HCT116 (cell line): ENCODE measurements around the gene AXDND1.
"Not testable (repeated sequence)": the region's sequence is repeated elsewhere in the genome, so short reads cannot be mapped to it uniquely, and the experiment has no call there.

Experiments used
- EZH2 ChIP-seq: fragments of 200-600 bp; sonication (generic); IDR thresholded peaks from 2 replicates; pipeline ENCODE4 v1.6.1; 2017; ENCODE audit warnings: antibody characterized with exemption, mixed run types
- FOSL1 ChIP-seq: IDR thresholded peaks from 2 replicates; pipeline ENCODE4 v1.6.1; 2012; ENCODE audit warnings: low read depth
- POLR2AphosphoS5 ChIP-seq: IDR thresholded peaks from 2 replicates; pipeline ENCODE4 v1.6.1; 2011; ENCODE audit warnings: mild to moderate bottlenecking, low read depth, low read length, moderate library complexity
- SRF ChIP-seq: IDR thresholded peaks from 2 replicates; pipeline ENCODE4 v1.6.1; 2012; ENCODE audit warnings: low read depth
- ZBTB33 ChIP-seq: IDR thresholded peaks from 2 replicates; pipeline ENCODE4 v1.6.1; 2011; ENCODE audit warnings: mild to moderate bottlenecking, low read length, moderate library complexity; ENCODE audit not compliant: insufficient replicate concordance; ENCODE audit errors: extremely low read depth
- ZNF274 ChIP-seq: fragments of 200-500 bp; sonication (Bioruptor generic); IDR thresholded peaks from 2 replicates; pipeline ENCODE4 v1.6.1; 2014; ENCODE audit warnings: mild to moderate bottlenecking, low read depth, low read length, inconsistent platforms
- TF ChIP-seq, protein P1 (sequence below): IDR thresholded peaks from 2 replicates; pipeline ENCODE4 v1.6.1; 2012
- TF ChIP-seq, protein P2 (sequence below), 3 experiments: fragments of 200-600 bp in 1 of 3; sonication (generic) in 1 of 3; IDR thresholded peaks in 2 of 3; conservative IDR thresholded peaks in 1 of 3; 2 replicates each; pipeline ENCODE4 v1.5.1; 2012 to 2017; ENCODE audit warnings: low read depth in 2 of 3, low read length in 2 of 3, antibody characterized with exemption in 1 of 3, borderline replicate concordance in 1 of 3, control low read depth in 1 of 3, mild to moderate bottlenecking in 1 of 3, mixed read lengths in 1 of 3, mixed run types in 1 of 3, moderate library complexity in 1 of 3; ENCODE audit not compliant: insufficient read depth in 1 of 3

DNA sequence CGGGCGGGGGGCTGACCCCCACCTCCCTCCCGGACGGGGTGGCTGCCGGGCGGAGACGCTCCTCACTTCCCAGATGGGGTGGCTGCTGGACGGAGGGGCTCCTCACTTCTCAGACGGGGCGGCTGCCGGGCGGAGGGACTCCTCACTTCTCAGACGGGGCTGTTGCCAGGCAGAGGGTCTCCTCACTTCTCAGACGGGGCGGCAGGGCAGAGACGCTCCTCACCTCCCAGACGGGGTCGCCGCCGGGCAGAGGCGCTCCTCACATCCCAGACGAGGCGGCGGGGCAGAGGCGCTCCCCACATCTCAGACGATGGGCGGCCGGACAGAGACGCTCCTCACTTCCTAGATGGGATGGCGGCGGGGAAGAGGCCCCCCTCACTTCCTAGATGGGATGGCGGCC, 52.9 kb downstream of the AXDND1 start:
- TF ChIP-seq, protein P1, sequence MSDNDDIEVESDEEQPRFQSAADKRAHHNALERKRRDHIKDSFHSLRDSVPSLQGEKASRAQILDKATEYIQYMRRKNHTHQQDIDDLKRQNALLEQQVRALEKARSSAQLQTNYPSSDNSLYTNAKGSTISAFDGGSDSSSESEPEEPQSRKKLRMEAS = not testable (repeated sequence)
- not testable (repeated sequence) for TF ChIP-seq SRF, FOSL1, ZNF274, ZBTB33, POLR2AphosphoS5, EZH2
- TF ChIP-seq, protein P2, sequence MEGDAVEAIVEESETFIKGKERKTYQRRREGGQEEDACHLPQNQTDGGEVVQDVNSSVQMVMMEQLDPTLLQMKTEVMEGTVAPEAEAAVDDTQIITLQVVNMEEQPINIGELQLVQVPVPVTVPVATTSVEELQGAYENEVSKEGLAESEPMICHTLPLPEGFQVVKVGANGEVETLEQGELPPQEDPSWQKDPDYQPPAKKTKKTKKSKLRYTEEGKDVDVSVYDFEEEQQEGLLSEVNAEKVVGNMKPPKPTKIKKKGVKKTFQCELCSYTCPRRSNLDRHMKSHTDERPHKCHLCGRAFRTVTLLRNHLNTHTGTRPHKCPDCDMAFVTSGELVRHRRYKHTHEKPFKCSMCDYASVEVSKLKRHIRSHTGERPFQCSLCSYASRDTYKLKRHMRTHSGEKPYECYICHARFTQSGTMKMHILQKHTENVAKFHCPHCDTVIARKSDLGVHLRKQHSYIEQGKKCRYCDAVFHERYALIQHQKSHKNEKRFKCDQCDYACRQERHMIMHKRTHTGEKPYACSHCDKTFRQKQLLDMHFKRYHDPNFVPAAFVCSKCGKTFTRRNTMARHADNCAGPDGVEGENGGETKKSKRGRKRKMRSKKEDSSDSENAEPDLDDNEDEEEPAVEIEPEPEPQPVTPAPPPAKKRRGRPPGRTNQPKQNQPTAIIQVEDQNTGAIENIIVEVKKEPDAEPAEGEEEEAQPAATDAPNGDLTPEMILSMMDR (IDR thresholded peaks at IDR 0.05 in 2 of 3, conservative IDR thresholded peaks at IDR 0.05 in 1 of 3; ENCODE audit: borderline replicate concordance in 1 of 3, insufficient read depth in 1 of 3, low read depth in 2 of 3, low read length in 2 of 3) = not testable (repeated sequence)
